ENCODE results near the gene TRIM59. TPM values are rescaled to one million over a fixed set of nuclear protein-coding genes. Genes with fewer than 3 reads are reported as not detected.

The TRIM59 gene
- total RNA-seq, 4 donors from 2014 or later: 0.57 to 2.5 (median 2.3) TPM

DNA sequence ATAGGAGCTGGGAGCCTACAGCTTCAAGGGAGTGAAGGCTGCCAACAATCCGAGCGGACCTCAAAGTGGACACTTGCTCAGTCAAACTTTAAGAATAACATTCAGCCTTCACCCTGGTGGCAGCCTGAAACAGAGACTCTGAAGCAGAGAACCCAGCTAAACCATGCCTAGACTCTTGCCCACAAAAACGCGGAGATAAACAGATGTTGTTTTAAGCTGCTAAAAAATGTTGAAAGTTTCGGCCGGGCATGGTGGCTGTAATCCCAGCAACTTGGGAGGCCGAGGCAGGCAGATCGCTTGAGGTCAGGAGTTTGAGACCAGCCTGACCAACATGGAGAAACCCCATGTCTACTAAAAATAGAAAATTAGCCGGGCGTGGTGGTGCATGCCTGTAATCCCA, 29.8 kb upstream of the TRIM59 start:
- TF ChIP-seq, protein P1, sequence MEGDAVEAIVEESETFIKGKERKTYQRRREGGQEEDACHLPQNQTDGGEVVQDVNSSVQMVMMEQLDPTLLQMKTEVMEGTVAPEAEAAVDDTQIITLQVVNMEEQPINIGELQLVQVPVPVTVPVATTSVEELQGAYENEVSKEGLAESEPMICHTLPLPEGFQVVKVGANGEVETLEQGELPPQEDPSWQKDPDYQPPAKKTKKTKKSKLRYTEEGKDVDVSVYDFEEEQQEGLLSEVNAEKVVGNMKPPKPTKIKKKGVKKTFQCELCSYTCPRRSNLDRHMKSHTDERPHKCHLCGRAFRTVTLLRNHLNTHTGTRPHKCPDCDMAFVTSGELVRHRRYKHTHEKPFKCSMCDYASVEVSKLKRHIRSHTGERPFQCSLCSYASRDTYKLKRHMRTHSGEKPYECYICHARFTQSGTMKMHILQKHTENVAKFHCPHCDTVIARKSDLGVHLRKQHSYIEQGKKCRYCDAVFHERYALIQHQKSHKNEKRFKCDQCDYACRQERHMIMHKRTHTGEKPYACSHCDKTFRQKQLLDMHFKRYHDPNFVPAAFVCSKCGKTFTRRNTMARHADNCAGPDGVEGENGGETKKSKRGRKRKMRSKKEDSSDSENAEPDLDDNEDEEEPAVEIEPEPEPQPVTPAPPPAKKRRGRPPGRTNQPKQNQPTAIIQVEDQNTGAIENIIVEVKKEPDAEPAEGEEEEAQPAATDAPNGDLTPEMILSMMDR (IDR thresholded peaks at IDR 0.05; ENCODE audit: low read depth): no peak

DNA sequence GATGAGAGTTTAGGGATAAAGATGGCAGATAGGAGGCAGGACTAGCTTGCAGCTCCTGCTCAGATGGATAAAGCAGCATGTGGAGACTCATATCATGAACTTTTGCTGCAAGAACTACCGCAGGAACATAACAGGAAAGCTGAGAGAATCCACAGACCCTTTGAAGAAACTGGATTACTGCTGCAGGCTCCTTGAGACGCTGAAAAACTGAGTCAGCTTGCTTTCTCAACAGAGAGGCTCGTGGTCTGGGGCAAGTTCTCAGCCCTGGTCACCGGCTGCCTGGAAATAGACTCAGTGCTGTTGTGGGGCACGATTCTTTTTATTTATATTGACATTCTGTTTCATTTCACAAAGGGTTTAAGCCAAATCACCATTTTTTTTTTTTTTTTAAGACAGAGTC, 28.8 kb upstream of the TRIM59 start:
- TF ChIP-seq, protein P1 (IDR thresholded peaks at IDR 0.05; ENCODE audit: low read depth): no peak

- TF ChIP-seq, protein P1 (IDR thresholded peaks at IDR 0.05; ENCODE audit: low read depth): no peak
Observed at GRCh38 chr3:160477750-160478149, 28.2 kb upstream of the TRIM59 start.

- TF ChIP-seq, protein P1 (IDR thresholded peaks at IDR 0.05; ENCODE audit: low read depth): no peak
Observed at GRCh38 chr3:160475884-160476283, 26.3 kb upstream of the TRIM59 start.

- TF ChIP-seq, protein P1 (IDR thresholded peaks at IDR 0.05; ENCODE audit: low read depth): no peak
Observed at GRCh38 chr3:160475153-160475552, 25.6 kb upstream of the TRIM59 start.

DNA sequence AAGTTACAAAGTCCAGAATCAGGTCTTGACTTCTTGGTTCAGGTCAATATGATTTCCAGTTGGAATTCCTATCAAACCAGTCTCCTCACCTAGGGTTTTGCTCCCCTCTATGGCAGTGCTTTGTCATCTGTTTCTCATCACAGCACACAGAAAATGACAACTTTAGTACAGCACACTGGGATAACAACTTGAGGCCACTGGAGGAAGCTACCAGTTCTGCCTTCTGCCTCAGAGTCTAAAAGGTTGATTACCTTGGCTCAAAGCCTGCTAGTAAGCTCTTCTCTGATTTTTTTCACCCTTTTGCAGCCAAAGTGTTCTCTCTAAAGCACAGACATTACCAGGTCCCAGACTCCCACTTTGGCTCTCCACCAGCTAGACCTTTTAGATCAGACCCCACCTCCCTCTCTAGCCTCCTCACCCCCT, 24.8 kb upstream of the TRIM59 start:
- TF ChIP-seq, protein P1 (IDR thresholded peaks at IDR 0.05; ENCODE audit: low read depth): no peak

DNA sequence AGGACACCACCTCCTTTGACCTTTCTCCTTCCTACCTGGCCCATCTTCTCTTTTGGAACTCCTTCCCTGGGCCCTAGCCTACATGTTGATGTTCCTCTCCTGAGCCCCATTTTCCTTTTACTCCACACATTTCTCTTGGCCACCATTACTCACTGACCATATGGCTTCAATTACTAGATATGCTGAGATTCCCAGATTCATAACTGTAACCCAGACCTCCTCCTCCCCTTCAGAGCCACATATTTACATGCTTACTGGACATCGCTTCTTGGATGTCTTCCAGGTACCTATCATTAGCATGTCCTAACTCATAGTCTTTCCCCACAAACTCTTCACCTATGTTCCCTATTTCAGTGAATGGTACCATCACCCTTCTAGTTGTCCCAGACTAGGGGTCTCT, 24.4 kb upstream of the TRIM59 start:
- TF ChIP-seq, protein P1 (IDR thresholded peaks at IDR 0.05; ENCODE audit: low read depth): no peak
